NCI-H774 (cell line): ENCODE measurements around the gene RNF212.
"Not testable (repeated sequence)": the region's sequence is repeated elsewhere in the genome, so short reads cannot be mapped to it uniquely, and the experiment has no call there.

Experiments
- DNase-seq: peaks from one replicate; lab custom pipeline; 2025; lab: John Stamatoyannopoulos, UW

The RNF212 gene

GRCh38 chr4:1065732-1066131 lies 47.6 kb downstream of the RNF212 start:
- no peak for DNase-seq

- no peak for DNase-seq
Measured at GRCh38 chr4:1062419-1062818, 50.9 kb downstream of the RNF212 start.

GRCh38 chr4:1061760-1062159 lies 51.6 kb downstream of the RNF212 start:
- no peak for DNase-seq

GRCh38 chr4:1061056-1061700 lies 52.2 kb downstream of the RNF212 start:
- DNase-seq, result no peak

GRCh38 chr4:1060621-1061020 lies 52.7 kb downstream of the RNF212 start:
- no peak for DNase-seq

- no peak for DNase-seq
Measured at GRCh38 chr4:1060121-1060520, 53.2 kb downstream of the RNF212 start.

- DNase-seq, result no peak
Measured at GRCh38 chr4:1058997-1059665, 54.2 kb downstream of the RNF212 start.

- DNase-seq, result no peak
Measured at GRCh38 chr4:1058198-1058996, 55.0 kb downstream of the RNF212 start.

- DNase-seq, result no peak
Measured at GRCh38 chr4:1057403-1057745, 56.0 kb downstream of the RNF212 start.

GRCh38 chr4:1056671-1057402 lies 56.5 kb downstream of the RNF212 start:
- DNase-seq, result no peak

- no peak for DNase-seq
Measured at GRCh38 chr4:1055721-1056590, 57.4 kb downstream of the RNF212 start.

- DNase-seq, result not testable (repeated sequence)
Measured at GRCh38 chr4:1055243-1055701, 58.1 kb downstream of the RNF212 start.

GRCh38 chr4:1054696-1055242 lies 58.6 kb downstream of the RNF212 start:
- DNase-seq, result not testable (repeated sequence)

GRCh38 chr4:1053891-1054290 lies 59.5 kb downstream of the RNF212 start:
- not testable (repeated sequence) for DNase-seq

GRCh38 chr4:1053080-1053661 lies 60.2 kb downstream of the RNF212 start:
- DNase-seq, result no peak

GRCh38 chr4:1052231-1052671 lies 61.1 kb downstream of the RNF212 start:
- DNase-seq, result no peak

GRCh38 chr4:1051472-1051871 lies 61.9 kb downstream of the RNF212 start:
- no peak for DNase-seq

- no peak for DNase-seq
Measured at GRCh38 chr4:1050486-1051213, 62.7 kb downstream of the RNF212 start.

GRCh38 chr4:1049591-1049905 lies 63.8 kb downstream of the RNF212 start:
- DNase-seq, result no peak
